Effector memory CD8-positive, alpha-beta T cell (primary cell): Measurements from ENCODE around the gene NLRX1.
A peak's percentile ranks its signal among the peaks of the same experiment; 100 is the strongest.

Experiments used
- ATAC-seq: fragments of 150-1000 bp; cut with Tn5 transposase; replicated peaks from 2 replicates; pipeline ENCODE4 v1.10.0; 2021; ENCODE audit warnings: mild to moderate bottlenecking, moderate library complexity
- DNase-seq, 3 experiments: peaks; one replicate each; pipeline ENCODE4 v3.0.0; 2021
- H3K27ac Mint-ChIP-seq, 2 donors: one replicate each; pipeline ENCODE4 v1.8.0; 2022; ENCODE audit warnings: mild to moderate bottlenecking in 2 of 2, mixed read lengths in 2 of 2, moderate library complexity in 2 of 2
- H3K27me3 Mint-ChIP-seq, 2 donors: one replicate each; pipeline ENCODE4 v1.8.0; 2022; ENCODE audit warnings: mixed read lengths in 2 of 2
- H3K36me3 Mint-ChIP-seq: one replicate; pipeline ENCODE4 v1.8.0; 2022; ENCODE audit warnings: mild to moderate bottlenecking, moderate library complexity, mixed read lengths; ENCODE audit not compliant: insufficient read depth
- H3K4me1 Mint-ChIP-seq, 2 donors: one replicate each; pipeline ENCODE4 v1.8.0; 2022; ENCODE audit warnings: low read depth in 2 of 2, mixed read lengths in 2 of 2
- H3K4me3 Mint-ChIP-seq, 2 donors: one replicate each; pipeline ENCODE4 v1.8.0; 2022; ENCODE audit warnings: mild to moderate bottlenecking in 2 of 2, mixed read lengths in 2 of 2, moderate library complexity in 2 of 2
- H3K9me3 Mint-ChIP-seq, 2 donors: one replicate each; pipeline ENCODE4 v1.8.0; 2022; ENCODE audit warnings: mixed read lengths in 2 of 2

Gene NLRX1

DNA sequence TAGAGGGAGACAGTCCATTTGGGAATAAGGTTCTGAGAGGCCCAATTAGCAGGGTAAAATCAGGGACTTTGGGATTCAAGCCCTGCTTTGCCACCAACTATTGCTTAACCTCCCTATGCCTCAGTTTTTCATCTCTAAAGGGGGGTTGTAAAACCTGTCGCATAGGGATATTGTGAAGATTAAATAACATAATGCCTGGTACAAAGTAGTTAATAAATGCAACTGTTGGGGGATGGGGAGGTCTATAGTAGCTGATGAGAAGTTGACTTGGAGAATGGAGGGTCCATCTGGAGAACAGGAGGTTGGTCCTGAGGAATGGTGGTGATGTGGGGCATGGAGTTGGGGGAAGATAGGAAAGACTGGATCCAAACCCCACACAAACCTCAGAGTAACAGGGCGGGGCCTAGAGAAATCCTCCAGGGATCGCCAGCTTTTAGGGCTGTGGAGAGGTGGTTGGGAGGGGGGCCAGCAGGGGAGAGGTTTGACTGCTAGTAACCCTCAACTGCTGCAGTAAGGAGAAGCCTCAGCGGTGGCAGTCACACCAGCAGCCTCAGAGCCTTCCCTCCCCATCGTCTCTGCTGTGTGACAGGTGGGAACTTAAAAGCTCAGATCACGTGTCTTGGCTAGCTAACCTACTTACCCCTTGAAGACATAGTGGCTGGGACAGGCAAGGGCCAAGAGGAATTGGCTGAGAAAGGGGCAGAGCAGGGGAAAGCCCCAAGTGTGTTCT is 20.8 kb upstream of the NLRX1 start:
- Mint-ChIP-seq H3K9me3 (no peaks in the 10 kb centered on the region), H3K27ac (no peak overlapping the region), H3K27me3 (peaks cover 34 to 80% of the 10 kb centered on the region in 2 donors), H3K4me3 (peak overlapping the region; percentile 60 to 69), H3K4me1 (peaks cover 0 to 8% of the 10 kb centered on the region in 2 donors), H3K36me3 (no peaks in the 10 kb centered on the region)
- DNase-seq (peak in 2 of 3 experiments; percentile 13 to 16), ATAC-seq (peak; percentile 78)

DNA sequence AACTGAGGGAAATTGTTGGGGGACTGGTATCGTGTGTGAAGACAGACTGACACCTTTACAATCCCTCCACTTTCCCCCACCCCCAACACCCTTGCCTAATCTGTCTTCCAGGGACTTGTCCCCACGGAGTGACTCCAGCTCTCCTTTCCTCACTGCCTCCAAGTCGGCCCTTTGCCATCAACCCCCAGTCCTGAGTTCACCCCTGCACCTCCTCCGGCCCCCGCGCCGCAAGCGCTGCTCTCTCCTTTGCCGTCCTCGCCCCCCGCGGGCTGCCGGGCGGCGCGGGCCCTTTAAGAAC is 19.9 kb upstream of the NLRX1 start:
- H3K27me3 Mint-ChIP-seq = peaks cover 38 to 81% of the 10 kb centered on the region in 2 donors

DNA sequence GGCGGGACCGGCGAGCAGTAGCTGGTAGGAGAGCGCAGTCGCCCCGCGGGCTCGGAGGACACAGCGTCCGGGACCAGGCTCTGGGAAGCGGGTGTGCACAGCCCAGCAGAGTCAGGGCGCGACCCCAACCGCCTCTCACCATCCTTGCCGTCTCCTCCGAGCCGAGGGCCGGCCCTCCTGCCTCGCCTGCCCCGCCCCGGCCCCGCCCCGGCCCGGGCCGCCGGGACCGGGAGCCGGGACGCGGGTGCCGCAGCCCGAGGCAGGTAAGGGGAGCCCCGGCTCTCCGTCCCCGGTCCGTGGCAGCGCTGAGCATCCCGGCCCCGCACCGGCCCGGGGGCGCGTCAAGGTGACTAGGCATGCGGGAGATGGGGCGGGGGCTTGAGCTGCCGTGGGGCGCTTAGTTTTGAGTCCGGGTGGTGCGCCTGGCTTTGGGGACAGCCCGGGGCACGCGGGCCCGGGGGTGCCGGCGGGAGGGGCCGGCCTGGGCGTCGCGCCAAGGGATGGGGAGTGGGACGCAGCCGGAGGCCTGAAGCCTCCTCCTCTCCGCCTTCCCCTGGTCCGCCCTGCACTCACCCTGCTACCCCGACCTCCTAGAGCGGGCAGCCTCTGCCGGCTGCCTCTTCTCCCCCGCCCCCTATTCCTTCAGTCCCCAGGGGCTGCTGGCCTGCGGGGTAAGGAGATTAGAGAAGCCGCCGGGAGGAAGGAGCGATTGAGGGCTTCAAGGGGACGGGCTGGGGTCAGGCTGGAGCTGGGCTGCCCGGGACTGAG is 19.3 kb upstream of the NLRX1 start, which contains the start of gene ABCG4:
Gene ABCG4 (plus strand): TSS at position 35 of the 768 bp plus-strand sequence. CDS start 914 bp downstream, outside the sequence.
- no peak for DNase-seq
- peak within 1 kb of the TSS; percentile 60 to 69 for H3K4me3 Mint-ChIP-seq
- no peaks in the 10 kb centered on the region for H3K9me3 Mint-ChIP-seq
- no peaks in the 10 kb centered on the region for H3K36me3 Mint-ChIP-seq
- peaks cover 0 to 8% of the 10 kb centered on the region in 2 donors for H3K4me1 Mint-ChIP-seq
- H3K27ac Mint-ChIP-seq = no peak within 1 kb of the TSS
- ATAC-seq = peak; percentile 42
- peaks cover 41 to 82% of the 10 kb centered on the region in 2 donors for H3K27me3 Mint-ChIP-seq

More for the DNA sequence above, 19.9 kb upstream of the NLRX1 start:
- H3K4me1 Mint-ChIP-seq = peaks cover 0 to 8% of the 10 kb centered on the region in 2 donors
- ATAC-seq (no peak), DNase-seq (no peak)
- H3K27ac Mint-ChIP-seq = no peak overlapping the region
- H3K9me3 Mint-ChIP-seq = no peaks in the 10 kb centered on the region
- H3K36me3 Mint-ChIP-seq = no peaks in the 10 kb centered on the region
- peak overlapping the region; percentile 60 to 69 for H3K4me3 Mint-ChIP-seq

- Mint-ChIP-seq H3K27me3 (peaks cover 42 to 86% of the 10 kb centered on the region in 2 donors), H3K4me1 (peaks cover 0 to 8% of the 10 kb centered on the region in 2 donors), H3K9me3 (no peaks in the 10 kb centered on the region), H3K36me3 (no peaks in the 10 kb centered on the region), H3K27ac (no peak overlapping the region), H3K4me3 (peak overlapping the region; percentile 36 to 40)
- DNase-seq (no peak), ATAC-seq (no peak)
Measured at GRCh38 chr11:119149786-119150275, 18.7 kb upstream of the NLRX1 start.

- ATAC-seq = no peak
- H3K9me3 Mint-ChIP-seq = no peaks in the 10 kb centered on the region
- peaks cover 0 to 8% of the 10 kb centered on the region in 2 donors for H3K4me1 Mint-ChIP-seq
- DNase-seq = no peak
- H3K4me3 Mint-ChIP-seq = no peak overlapping the region
- H3K27ac Mint-ChIP-seq = no peak overlapping the region
- H3K27me3 Mint-ChIP-seq = peaks cover 45 to 86% of the 10 kb centered on the region in 2 donors
- no peaks in the 10 kb centered on the region for H3K36me3 Mint-ChIP-seq
Measured at GRCh38 chr11:119152043-119152442, 16.5 kb upstream of the NLRX1 start.

DNA sequence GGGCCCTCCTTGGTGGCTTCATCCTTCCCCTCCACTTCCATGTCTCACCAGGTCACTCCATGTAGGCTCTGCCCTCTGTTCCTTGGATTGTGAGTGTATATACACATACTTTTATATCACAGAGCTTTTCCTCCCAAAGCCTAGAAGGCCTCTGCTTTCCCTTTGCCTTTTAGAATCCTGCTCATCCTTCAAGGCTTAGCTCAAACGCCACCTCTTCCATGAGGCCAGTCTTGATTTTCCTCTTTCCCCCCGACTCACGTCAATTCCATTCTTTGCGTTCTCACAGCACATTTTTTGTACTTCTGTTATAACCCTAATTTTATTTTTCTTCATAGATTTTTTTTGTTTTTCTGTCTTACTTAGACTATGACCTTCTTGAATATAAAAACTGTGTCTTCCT is 15.9 kb upstream of the NLRX1 start:
- Mint-ChIP-seq H3K27ac (no peak overlapping the region), H3K9me3 (no peaks in the 10 kb centered on the region), H3K36me3 (no peaks in the 10 kb centered on the region), H3K27me3 (peaks cover 40 to 81% of the 10 kb centered on the region in 2 donors), H3K4me1 (peaks cover 0 to 7% of the 10 kb centered on the region in 2 donors), H3K4me3 (no peak overlapping the region)
- ATAC-seq (no peak), DNase-seq (no peak)

- H3K27ac Mint-ChIP-seq = no peak overlapping the region
- H3K27me3 Mint-ChIP-seq = peaks cover 33 to 74% of the 10 kb centered on the region in 2 donors
- ATAC-seq = no peak
- H3K4me1 Mint-ChIP-seq = peaks cover 0 to 3% of the 10 kb centered on the region in 2 donors
- H3K9me3 Mint-ChIP-seq = no peaks in the 10 kb centered on the region
- H3K4me3 Mint-ChIP-seq = no peak overlapping the region
- H3K36me3 Mint-ChIP-seq = no peaks in the 10 kb centered on the region
- DNase-seq = no peak
Measured at GRCh38 chr11:119153049-119153818, 15.3 kb upstream of the NLRX1 start.

DNA sequence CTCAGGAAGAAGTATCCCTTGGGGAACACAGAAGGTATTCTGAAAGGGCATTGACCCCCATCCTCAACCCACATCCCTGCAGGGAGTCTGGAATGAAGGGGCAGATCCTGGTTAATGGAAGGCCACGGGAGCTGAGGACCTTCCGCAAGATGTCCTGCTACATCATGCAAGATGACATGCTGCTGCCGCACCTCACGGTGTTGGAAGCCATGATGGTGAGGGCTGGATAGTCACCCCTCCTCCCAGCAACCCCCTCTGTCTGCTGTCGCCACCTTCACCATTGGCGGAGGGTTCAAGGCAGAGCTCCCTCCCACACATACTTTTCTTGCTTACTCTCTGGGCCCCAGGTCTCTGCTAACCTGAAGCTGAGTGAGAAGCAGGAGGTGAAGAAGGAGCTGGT is 14.3 kb upstream of the NLRX1 start:
- Mint-ChIP-seq H3K4me1 (peaks cover 0 to 2% of the 10 kb centered on the region in 2 donors), H3K4me3 (no peak overlapping the region), H3K9me3 (no peaks in the 10 kb centered on the region), H3K27me3 (peaks cover 31 to 68% of the 10 kb centered on the region in 2 donors), H3K36me3 (no peaks in the 10 kb centered on the region), H3K27ac (no peak overlapping the region)
- ATAC-seq (no peak), DNase-seq (no peak)

GRCh38 chr11:119155733-119156492 is 12.6 kb upstream of the NLRX1 start:
- Mint-ChIP-seq H3K4me3 (no peak overlapping the region), H3K27me3 (peaks cover 31 to 53% of the 10 kb centered on the region in 2 donors), H3K36me3 (no peaks in the 10 kb centered on the region), H3K27ac (peak overlapping the region in 1 of 2 donors; percentile 17), H3K9me3 (no peaks in the 10 kb centered on the region), H3K4me1 (no peaks in the 10 kb centered on the region)
- ATAC-seq (no peak), DNase-seq (no peak)

- Mint-ChIP-seq H3K4me1 (no peaks in the 10 kb centered on the region), H3K4me3 (no peak overlapping the region), H3K27ac (no peak overlapping the region), H3K27me3 (peaks cover 31 to 47% of the 10 kb centered on the region in 2 donors), H3K36me3 (no peaks in the 10 kb centered on the region), H3K9me3 (no peaks in the 10 kb centered on the region)
- ATAC-seq = no peak
- DNase-seq = no peak
Measured at GRCh38 chr11:119156496-119156895, 12.0 kb upstream of the NLRX1 start.

- H3K9me3 Mint-ChIP-seq = no peaks in the 10 kb centered on the region
- H3K27me3 Mint-ChIP-seq = peaks cover 31 to 41% of the 10 kb centered on the region in 2 donors
- DNase-seq = no peak
- no peak for ATAC-seq
- H3K4me1 Mint-ChIP-seq = no peaks in the 10 kb centered on the region
- no peak overlapping the region for H3K4me3 Mint-ChIP-seq
- no peak overlapping the region for H3K27ac Mint-ChIP-seq
- H3K36me3 Mint-ChIP-seq = peaks cover 3% of the 10 kb centered on the region
Measured at GRCh38 chr11:119157063-119157462, 11.5 kb upstream of the NLRX1 start.

DNA sequence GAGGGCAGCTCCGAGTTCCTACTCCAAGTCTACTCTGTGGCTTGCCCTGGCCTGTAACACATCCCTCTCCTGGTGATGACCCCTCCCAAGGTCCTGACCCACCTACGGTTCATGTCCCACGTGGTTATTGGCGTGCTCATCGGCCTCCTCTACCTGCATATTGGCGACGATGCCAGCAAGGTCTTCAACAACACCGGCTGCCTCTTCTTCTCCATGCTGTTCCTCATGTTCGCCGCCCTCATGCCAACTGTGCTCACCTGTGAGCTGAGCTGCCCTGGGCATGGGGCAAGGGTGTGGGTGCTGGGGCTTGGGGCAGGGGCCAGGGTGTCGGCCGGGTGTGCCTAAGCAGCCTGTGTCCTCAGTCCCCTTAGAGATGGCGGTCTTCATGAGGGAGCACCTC is 10.1 kb upstream of the NLRX1 start:
- no peaks in the 10 kb centered on the region for H3K9me3 Mint-ChIP-seq
- no peak overlapping the region for H3K27ac Mint-ChIP-seq
- DNase-seq (no peak), ATAC-seq (no peak)
- peaks cover 23 to 33% of the 10 kb centered on the region in 2 donors for H3K27me3 Mint-ChIP-seq
- peaks cover 3% of the 10 kb centered on the region for H3K36me3 Mint-ChIP-seq
- no peak overlapping the region for H3K4me3 Mint-ChIP-seq
- H3K4me1 Mint-ChIP-seq = no peaks in the 10 kb centered on the region

GRCh38 chr11:119160151-119160550 is 8.4 kb upstream of the NLRX1 start:
- DNase-seq = no peak
- Mint-ChIP-seq H3K4me3 (no peak overlapping the region), H3K27me3 (peaks cover 12 to 16% of the 10 kb centered on the region in 2 donors), H3K27ac (no peak overlapping the region), H3K9me3 (no peaks in the 10 kb centered on the region), H3K36me3 (peaks cover 3% of the 10 kb centered on the region), H3K4me1 (no peaks in the 10 kb centered on the region)
- no peak for ATAC-seq
